Vagina (tissue), 2 donors: Measurements from ENCODE around the gene GABBR2.

ENCODE experiments used
- CTCF ChIP-seq, 3 experiments: fragments of 450-650 bp in 2 of 3; fragments of 200-600 bp in 1 of 3; sonication (generic) in 1 of 3; IDR thresholded peaks; one replicate each; pipeline ENCODE4 v1.5.1; 2017 to 2019; ENCODE audit warnings: antibody characterized with exemption in 3 of 3, mild to moderate bottlenecking in 2 of 3, moderate library complexity in 2 of 3
- POLR2A ChIP-seq, 2 donors: fragments of 450-650 bp; IDR thresholded peaks; one replicate each; pipeline ENCODE4 v1.6.1; 2017; ENCODE audit warnings: antibody characterized with exemption in 2 of 2, mild to moderate bottlenecking in 2 of 2, moderate library complexity in 2 of 2
- POLR2AphosphoS5 ChIP-seq, 2 donors: sonication (generic); formaldehyde crosslinking; IDR thresholded peaks; one replicate each; pipeline ENCODE4 v1.9.0; 2017; ENCODE audit warnings: antibody characterized with exemption in 2 of 2, mild to moderate bottlenecking in 2 of 2, low read depth in 1 of 2; ENCODE audit not compliant: insufficient read depth in 1 of 2

DNA sequence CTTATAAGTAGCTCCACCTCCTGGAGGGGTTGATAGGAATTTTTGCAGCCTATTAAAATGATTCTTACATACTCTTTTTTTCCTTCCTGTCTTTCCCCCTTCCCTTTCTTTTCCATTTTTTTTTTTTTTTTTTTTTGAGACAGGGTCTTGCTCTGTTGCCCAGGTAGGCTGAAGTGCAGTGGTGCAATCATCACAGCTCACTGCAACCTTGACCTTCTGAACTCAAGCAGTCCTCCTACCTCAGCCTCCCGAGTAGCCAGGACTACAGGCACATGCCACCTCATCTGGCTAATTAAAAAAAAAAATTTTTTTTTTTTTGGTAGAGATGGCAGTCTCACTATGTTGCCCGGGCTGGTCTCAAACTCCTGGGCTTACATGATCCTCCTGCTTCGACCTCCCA, 448.9 kb downstream of the GABBR2 start:
- no peak for TF ChIP-seq CTCF (IDR thresholded peaks at IDR 0.05)
- TF ChIP-seq POLR2A (IDR thresholded peaks at IDR 0.05), result no peak
- no peak for TF ChIP-seq POLR2AphosphoS5 (IDR thresholded peaks at IDR 0.05; ENCODE audit: insufficient read depth in 1 of 2, low read depth in 1 of 2)
